GM12801 (cell line): ENCODE measurements around the gene ABL1.

Experiments
- CTCF ChIP-seq: IDR thresholded peaks from one replicate; pipeline ENCODE4 v1.5.1; 2011; ENCODE audit warnings: control low read depth; ENCODE audit not compliant: insufficient read length; ENCODE audit errors: extremely low read depth

Gene ABL1

GRCh38 chr9:130823435-130823834 is 11.6 kb upstream of the ABL1 start:
- no peak for TF ChIP-seq CTCF

DNA sequence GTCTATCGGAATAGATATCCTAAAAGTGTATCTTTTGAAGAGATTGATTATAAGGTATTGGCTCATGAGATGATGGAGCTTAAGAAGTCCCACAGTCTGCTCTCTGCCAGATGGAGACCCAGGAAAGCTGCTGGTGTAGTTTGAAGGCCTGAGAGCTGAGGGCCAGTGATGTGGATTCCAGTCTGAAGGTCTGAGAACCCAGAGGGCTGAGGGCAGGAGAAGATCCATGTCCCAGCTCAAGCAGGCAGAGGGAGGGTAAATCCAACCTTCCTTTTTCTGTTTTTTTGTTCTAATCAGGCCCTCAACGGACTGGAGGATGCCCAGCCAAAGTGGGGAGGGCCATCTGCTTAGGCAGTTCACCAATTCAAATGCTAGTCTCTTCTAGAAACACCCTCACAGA is 11.0 kb upstream of the ABL1 start:
- TF ChIP-seq CTCF = no peak

DNA sequence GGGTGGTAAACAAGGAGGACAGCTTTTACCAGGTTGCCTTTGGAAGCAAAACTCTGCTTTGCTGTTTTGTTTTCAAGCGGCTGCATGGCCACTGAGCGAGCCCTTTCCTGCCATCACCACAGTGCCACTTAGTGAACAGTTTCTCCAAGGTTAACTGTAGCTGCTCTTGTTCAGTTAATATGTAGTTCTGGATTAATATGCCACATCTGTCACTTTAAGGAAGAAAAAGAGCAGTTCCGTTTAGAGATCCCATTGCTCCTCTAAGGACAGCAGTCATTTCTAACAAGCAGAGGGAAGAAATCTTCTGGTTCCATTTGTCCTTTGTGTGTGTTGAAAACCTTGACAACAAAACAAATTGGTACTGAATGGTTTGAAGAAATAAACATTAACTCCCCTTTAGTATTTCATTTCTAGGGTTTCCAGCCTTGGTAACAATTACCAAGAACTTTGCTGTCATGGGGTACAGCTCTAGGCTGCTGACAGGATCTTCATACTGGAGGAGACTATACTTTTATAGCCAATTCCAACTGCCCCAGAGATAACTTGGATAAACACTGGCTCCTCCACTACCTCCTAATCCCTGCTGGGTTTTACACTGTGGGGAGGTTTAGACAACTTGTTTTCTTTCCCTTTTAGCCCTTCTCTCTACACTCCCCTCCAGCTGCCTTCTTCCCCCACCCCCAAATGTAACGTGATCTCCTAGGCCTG is 10.3 kb upstream of the ABL1 start:
- TF ChIP-seq CTCF = no peak

DNA sequence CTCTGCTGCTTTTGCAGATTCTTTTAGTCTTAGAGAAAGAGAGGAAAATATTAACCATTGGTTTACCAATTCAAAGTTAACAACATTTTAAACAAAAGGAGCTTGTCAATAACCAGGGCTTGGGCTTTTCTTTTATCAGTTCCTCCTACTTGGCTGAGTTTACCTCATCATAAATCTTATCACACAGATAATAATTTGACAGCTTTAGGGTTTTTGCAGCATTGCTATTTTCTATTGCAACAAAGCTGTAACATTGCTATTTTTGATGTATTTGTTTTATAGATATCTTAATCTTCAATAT is 9.8 kb upstream of the ABL1 start:
- TF ChIP-seq CTCF = no peak

GRCh38 chr9:130825809-130826208 is 9.2 kb upstream of the ABL1 start:
- no peak for TF ChIP-seq CTCF

DNA sequence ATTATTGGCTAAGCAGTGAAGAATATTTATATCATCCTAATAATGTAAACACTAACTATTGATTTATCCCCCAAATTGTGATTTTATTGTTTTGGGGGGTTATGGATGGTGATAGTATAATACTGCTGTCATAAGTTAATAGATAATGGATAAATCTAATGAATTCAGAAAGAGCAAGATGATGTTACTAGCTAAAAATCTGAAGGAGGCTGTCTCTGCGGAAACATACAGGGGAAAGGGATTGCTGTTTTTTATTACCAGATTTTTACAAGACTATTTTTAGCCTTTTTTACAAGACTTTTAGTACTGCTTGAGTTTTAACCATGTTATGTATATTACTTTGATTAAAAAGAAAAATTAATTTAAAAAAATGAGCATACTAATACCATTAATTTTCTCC is 5.3 kb upstream of the ABL1 start:
- no peak for TF ChIP-seq CTCF

GRCh38 chr9:130830231-130830760 is 4.8 kb upstream of the ABL1 start:
- no peak for TF ChIP-seq CTCF
